ENCODE measurements around the gene CDC42SE2.

DNA sequence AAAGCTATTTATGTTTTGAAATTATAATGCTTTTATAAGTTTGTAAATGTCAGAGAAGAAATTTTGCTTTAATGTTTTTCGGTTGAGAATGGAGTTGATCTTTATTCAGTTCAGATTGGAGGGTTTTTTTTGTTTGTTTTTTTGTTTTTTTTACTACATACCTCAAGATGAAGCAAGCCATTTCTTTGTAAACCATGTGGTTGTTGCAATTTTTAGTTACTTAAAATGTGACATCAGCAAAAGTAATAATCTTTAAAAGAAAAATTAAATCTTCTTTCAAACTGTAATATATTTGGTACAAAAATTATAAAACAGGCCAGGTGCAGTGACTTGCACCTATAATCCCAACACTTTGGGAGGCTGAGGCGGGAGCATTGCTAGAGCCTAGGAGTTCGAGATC is 102.6 kb downstream of the CDC42SE2 start:
- TF ChIP-seq RAD21 (IDR thresholded peaks at IDR 0.05; ENCODE audit: low read depth): no peak
- no peak for TF ChIP-seq TAF1 (IDR thresholded peaks at IDR 0.05; ENCODE audit: low read depth)
- TF ChIP-seq FOXM1 (IDR thresholded peaks at IDR 0.05; ENCODE audit: borderline replicate concordance, low read depth): no peak
- TF ChIP-seq YY1 (IDR thresholded peaks at IDR 0.05; ENCODE audit: low read depth): no peak
- TF ChIP-seq, protein P1, sequence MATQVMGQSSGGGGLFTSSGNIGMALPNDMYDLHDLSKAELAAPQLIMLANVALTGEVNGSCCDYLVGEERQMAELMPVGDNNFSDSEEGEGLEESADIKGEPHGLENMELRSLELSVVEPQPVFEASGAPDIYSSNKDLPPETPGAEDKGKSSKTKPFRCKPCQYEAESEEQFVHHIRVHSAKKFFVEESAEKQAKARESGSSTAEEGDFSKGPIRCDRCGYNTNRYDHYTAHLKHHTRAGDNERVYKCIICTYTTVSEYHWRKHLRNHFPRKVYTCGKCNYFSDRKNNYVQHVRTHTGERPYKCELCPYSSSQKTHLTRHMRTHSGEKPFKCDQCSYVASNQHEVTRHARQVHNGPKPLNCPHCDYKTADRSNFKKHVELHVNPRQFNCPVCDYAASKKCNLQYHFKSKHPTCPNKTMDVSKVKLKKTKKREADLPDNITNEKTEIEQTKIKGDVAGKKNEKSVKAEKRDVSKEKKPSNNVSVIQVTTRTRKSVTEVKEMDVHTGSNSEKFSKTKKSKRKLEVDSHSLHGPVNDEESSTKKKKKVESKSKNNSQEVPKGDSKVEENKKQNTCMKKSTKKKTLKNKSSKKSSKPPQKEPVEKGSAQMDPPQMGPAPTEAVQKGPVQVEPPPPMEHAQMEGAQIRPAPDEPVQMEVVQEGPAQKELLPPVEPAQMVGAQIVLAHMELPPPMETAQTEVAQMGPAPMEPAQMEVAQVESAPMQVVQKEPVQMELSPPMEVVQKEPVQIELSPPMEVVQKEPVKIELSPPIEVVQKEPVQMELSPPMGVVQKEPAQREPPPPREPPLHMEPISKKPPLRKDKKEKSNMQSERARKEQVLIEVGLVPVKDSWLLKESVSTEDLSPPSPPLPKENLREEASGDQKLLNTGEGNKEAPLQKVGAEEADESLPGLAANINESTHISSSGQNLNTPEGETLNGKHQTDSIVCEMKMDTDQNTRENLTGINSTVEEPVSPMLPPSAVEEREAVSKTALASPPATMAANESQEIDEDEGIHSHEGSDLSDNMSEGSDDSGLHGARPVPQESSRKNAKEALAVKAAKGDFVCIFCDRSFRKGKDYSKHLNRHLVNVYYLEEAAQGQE (IDR thresholded peaks at IDR 0.05; ENCODE audit: low read depth): no peak
- no peak for TF ChIP-seq CREB1 (IDR thresholded peaks at IDR 0.05; ENCODE audit: low read depth)
- TF ChIP-seq, protein P2, sequence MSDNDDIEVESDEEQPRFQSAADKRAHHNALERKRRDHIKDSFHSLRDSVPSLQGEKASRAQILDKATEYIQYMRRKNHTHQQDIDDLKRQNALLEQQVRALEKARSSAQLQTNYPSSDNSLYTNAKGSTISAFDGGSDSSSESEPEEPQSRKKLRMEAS (IDR thresholded peaks at IDR 0.05): no peak
- TF ChIP-seq EGR1 (IDR thresholded peaks at IDR 0.05): no peak
- TF ChIP-seq, protein P3, sequence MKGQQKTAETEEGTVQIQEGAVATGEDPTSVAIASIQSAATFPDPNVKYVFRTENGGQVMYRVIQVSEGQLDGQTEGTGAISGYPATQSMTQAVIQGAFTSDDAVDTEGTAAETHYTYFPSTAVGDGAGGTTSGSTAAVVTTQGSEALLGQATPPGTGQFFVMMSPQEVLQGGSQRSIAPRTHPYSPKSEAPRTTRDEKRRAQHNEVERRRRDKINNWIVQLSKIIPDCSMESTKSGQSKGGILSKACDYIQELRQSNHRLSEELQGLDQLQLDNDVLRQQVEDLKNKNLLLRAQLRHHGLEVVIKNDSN (IDR thresholded peaks at IDR 0.05): no peak
- TF ChIP-seq EP300 (IDR thresholded peaks at IDR 0.05; ENCODE audit: borderline replicate concordance): no peak
- TF ChIP-seq CEBPB (IDR thresholded peaks at IDR 0.05): no peak
- TF ChIP-seq TEAD4 (IDR thresholded peaks at IDR 0.05): no peak
- no peak for TF ChIP-seq NFIC (IDR thresholded peaks at IDR 0.05)
- no peak for TF ChIP-seq TCF12 (IDR thresholded peaks at IDR 0.05; ENCODE audit: low read depth)
